Loucy (cell line): ENCODE data around the gene CRACDL.

ENCODE experiments used
- H2AFZ ChIP-seq: fragments of 200-600 bp; sonication (generic); 2 replicates; pipeline ENCODE4 v1.6.0; 2016; ENCODE audit warnings: antibody characterized with exemption, mild to moderate bottlenecking, low read length, moderate library complexity
- H3F3A ChIP-seq: fragments of 200-600 bp; 2 replicates; pipeline ENCODE4 v1.6.0; 2016; ENCODE audit warnings: antibody characterized with exemption, low read depth, mild to moderate bottlenecking
- H3K27me3 ChIP-seq: fragments of 200-600 bp; sonication (generic); 2 replicates; pipeline ENCODE4 v1.6.1; 2014; ENCODE audit warnings: low read length, mild to moderate bottlenecking; ENCODE audit not compliant: insufficient read depth, poor library complexity, severe bottlenecking
- H3K36me3 ChIP-seq: fragments of 200-600 bp; sonication (generic); 2 replicates; pipeline ENCODE4 v1.6.1; 2016; ENCODE audit warnings: low read length; ENCODE audit not compliant: insufficient read depth
- H3K4me1 ChIP-seq: fragments of 200-600 bp; sonication (generic); 2 replicates; pipeline ENCODE4 v1.5.1; 2014; ENCODE audit warnings: low read length, mild to moderate bottlenecking; ENCODE audit not compliant: insufficient read depth, poor library complexity, severe bottlenecking
- H3K4me2 ChIP-seq: fragments of 200-600 bp; sonication (generic); 2 replicates; pipeline ENCODE4 v1.6.0; 2014; ENCODE audit warnings: antibody characterized with exemption, low read length, low read depth, mild to moderate bottlenecking; ENCODE audit not compliant: poor library complexity, severe bottlenecking
- H3K4me3 ChIP-seq: fragments of 200-600 bp; sonication (generic); 2 replicates; pipeline ENCODE4 v1.5.1; 2014; ENCODE audit warnings: low read length, mild to moderate bottlenecking, mixed read lengths; ENCODE audit not compliant: poor library complexity, severe bottlenecking
- H3K79me2 ChIP-seq: fragments of 200-600 bp; sonication (generic); 2 replicates; pipeline ENCODE4 v1.6.1; 2014; ENCODE audit warnings: low read length; ENCODE audit not compliant: insufficient read depth
- H3K9ac ChIP-seq: fragments of 200-600 bp; sonication (generic); 2 replicates; pipeline ENCODE4 v1.6.0; 2014; ENCODE audit warnings: mild to moderate bottlenecking, low read depth, low read length, moderate library complexity; ENCODE audit not compliant: poor library complexity, severe bottlenecking
- H3K9me2 ChIP-seq: fragments of 200-600 bp; sonication (generic); replicated peaks from 2 replicates; pipeline ENCODE4 v1.6.1; 2016; ENCODE audit warnings: low read depth, low read length, mixed read lengths
- H3K9me3 ChIP-seq: fragments of 200-600 bp; sonication (generic); 2 replicates; pipeline ENCODE4 v1.6.1; 2014; ENCODE audit warnings: mild to moderate bottlenecking, antibody characterized with exemption, low read length, low read depth; ENCODE audit not compliant: insufficient read depth
- H4K20me1 ChIP-seq: fragments of 200-600 bp; sonication (generic); 2 replicates; pipeline ENCODE4 v1.6.0; 2014; ENCODE audit warnings: antibody characterized with exemption, low read length, mild to moderate bottlenecking; ENCODE audit not compliant: insufficient read depth, poor library complexity, severe bottlenecking
- EZH2phosphoT487 ChIP-seq: fragments of 200-600 bp; IDR thresholded peaks from 2 replicates; pipeline ENCODE4 v1.6.1; 2018; ENCODE audit warnings: antibody characterized with exemption, mild to moderate bottlenecking, moderate library complexity, borderline replicate concordance
- TF ChIP-seq, protein P1 (sequence below): fragments of 200-600 bp; sonication (generic); conservative IDR thresholded peaks from 2 replicates; pipeline ENCODE4 v1.5.1; 2014; ENCODE audit warnings: mild to moderate bottlenecking, antibody characterized with exemption, low read length

Gene CRACDL

GRCh38 chr2:98870516-98871158 is 65.4 kb downstream of the CRACDL start:
- Histone ChIP-seq H3K9me2 (no peaks in the 10 kb centered on the region), H3K4me2 (no peak overlapping the region), H3F3A (no peaks in the 10 kb centered on the region), H4K20me1 (no peaks in the 10 kb centered on the region), H3K27me3 (no peaks in the 10 kb centered on the region), H3K4me3 (no peak overlapping the region), H2AFZ (no peak overlapping the region), H3K36me3 (no peaks in the 10 kb centered on the region), H3K9ac (no peak overlapping the region), H3K79me2 (no peaks in the 10 kb centered on the region), H3K4me1 (no peaks in the 10 kb centered on the region), H3K9me3 (no peaks in the 10 kb centered on the region)
- TF ChIP-seq, protein P1, sequence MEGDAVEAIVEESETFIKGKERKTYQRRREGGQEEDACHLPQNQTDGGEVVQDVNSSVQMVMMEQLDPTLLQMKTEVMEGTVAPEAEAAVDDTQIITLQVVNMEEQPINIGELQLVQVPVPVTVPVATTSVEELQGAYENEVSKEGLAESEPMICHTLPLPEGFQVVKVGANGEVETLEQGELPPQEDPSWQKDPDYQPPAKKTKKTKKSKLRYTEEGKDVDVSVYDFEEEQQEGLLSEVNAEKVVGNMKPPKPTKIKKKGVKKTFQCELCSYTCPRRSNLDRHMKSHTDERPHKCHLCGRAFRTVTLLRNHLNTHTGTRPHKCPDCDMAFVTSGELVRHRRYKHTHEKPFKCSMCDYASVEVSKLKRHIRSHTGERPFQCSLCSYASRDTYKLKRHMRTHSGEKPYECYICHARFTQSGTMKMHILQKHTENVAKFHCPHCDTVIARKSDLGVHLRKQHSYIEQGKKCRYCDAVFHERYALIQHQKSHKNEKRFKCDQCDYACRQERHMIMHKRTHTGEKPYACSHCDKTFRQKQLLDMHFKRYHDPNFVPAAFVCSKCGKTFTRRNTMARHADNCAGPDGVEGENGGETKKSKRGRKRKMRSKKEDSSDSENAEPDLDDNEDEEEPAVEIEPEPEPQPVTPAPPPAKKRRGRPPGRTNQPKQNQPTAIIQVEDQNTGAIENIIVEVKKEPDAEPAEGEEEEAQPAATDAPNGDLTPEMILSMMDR, result no peak
- no peak for TF ChIP-seq EZH2phosphoT487

GRCh38 chr2:98869870-98870269 is 66.2 kb downstream of the CRACDL start:
- Histone ChIP-seq H3K9me3 (no peaks in the 10 kb centered on the region), H4K20me1 (no peaks in the 10 kb centered on the region), H3K36me3 (no peaks in the 10 kb centered on the region), H3K4me3 (no peak overlapping the region), H3K4me2 (no peak overlapping the region), H3K9me2 (no peaks in the 10 kb centered on the region), H2AFZ (no peak overlapping the region), H3K9ac (no peak overlapping the region), H3K27me3 (no peaks in the 10 kb centered on the region), H3F3A (no peaks in the 10 kb centered on the region), H3K79me2 (no peaks in the 10 kb centered on the region), H3K4me1 (no peaks in the 10 kb centered on the region)
- no peak for TF ChIP-seq EZH2phosphoT487
- TF ChIP-seq, protein P1, result no peak

GRCh38 chr2:98869272-98869641 is 66.8 kb downstream of the CRACDL start:
- TF ChIP-seq, protein P1, result no peak
- TF ChIP-seq EZH2phosphoT487, result no peak
- H3K4me3 ChIP-seq, result no peak overlapping the region
- no peaks in the 10 kb centered on the region for H3K4me1 ChIP-seq
- no peaks in the 10 kb centered on the region for H3K27me3 ChIP-seq
- no peaks in the 10 kb centered on the region for H3K9me3 ChIP-seq
- no peaks in the 10 kb centered on the region for H3K9me2 ChIP-seq
- H2AFZ ChIP-seq, result no peak overlapping the region
- no peak overlapping the region for H3K4me2 ChIP-seq
- no peaks in the 10 kb centered on the region for H4K20me1 ChIP-seq
- H3K9ac ChIP-seq, result no peak overlapping the region
- H3F3A ChIP-seq, result no peaks in the 10 kb centered on the region
- H3K36me3 ChIP-seq, result no peaks in the 10 kb centered on the region
- no peaks in the 10 kb centered on the region for H3K79me2 ChIP-seq
